Measurements from ENCODE around the gene PCSK7.
A peak's percentile ranks its signal among the peaks of the same experiment; 100 is the strongest.
"Not testable (repeated sequence)": the region's sequence is repeated elsewhere in the genome, so short reads cannot be mapped to it uniquely, and the experiment has no call there.

PCSK7 gene

DNA sequence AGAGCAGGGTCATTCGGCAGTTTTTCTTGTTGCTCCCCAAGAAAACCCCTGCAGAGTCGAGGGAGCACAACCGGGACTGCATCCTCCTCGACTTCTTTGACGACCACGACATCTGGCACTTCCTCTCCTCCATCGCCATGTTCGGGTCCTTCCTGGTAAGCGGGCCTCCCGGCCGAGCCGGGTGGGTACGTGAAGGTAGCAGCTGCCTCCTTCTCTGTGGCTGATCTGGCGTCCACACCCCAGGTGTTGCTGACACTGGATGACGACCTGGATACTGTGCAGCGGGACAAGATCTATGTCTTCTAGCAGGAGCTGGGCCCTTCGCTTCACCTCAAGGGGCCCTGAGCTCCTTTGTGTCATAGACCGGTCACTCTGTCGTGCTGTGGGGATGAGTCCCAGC, 36.1 kb downstream of the PCSK7 start:
- no peak for DNase-seq

DNA sequence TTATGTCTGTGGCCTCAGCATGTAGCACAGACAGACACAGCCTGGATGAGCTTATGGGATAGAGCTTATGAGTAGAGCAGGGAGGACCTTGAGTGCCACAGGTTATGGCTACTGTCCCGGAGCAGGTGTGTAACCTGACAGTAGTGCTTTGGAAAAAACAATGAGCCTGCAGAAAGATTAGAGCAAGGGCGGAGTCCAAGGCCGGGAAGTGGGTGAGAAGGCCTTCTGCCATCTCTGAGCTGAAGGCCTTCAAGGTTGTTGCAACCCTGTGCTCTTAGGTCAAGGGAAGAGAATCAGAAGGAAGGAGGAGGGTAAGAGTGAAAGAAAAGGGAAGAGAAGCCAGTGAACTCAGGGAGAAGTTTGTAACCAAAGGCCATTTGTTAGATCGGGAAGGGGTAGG, 36.6 kb downstream of the PCSK7 start:
- DNase-seq = no peak

GRCh38 chr11:117194267-117194666, 37.6 kb downstream of the PCSK7 start:
- no peak for DNase-seq

DNA sequence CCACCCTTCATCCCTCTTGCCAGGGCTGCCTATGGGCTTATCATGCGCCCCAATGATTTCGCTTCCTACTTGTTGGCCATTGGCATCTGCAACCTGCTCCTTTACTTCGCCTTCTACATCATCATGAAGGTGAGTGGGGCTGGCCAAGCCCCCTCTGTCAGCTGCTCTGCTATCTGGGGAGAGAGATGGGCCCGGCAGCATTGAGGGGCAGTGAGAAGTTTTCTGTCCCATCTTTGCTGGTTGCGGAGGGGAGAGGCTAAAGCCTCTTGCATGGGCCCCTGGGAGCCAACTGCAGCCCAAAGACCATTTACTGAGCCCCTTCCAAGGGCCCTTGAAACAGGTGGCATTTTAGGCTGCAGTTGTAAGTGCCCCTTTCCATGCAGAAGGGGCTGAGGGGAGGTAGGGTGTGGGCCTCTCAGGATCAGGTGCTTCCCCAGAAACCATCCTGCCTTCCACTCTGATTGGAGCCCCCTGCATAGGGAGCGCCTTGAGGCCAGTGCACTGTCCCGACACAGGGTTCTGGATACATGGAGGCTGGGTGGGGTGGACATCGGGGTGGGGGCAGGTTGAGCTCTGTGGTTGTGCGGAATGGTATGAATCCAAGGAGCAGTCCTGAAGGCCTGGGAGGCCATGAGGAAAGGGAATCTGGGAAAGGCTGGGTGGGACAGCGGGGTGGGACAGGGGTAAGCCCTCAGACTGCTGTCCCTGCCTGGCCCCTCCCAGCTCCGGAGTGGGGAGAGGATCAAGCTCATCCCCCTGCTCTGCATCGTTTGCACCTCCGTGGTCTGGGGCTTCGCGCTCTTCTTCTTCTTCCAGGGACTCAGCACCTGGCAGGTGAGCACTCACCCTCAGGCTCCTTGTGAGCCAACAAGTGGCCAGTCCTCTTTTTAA, 38.5 kb downstream of the PCSK7 start:
- DNase-seq = no peak

DNA sequence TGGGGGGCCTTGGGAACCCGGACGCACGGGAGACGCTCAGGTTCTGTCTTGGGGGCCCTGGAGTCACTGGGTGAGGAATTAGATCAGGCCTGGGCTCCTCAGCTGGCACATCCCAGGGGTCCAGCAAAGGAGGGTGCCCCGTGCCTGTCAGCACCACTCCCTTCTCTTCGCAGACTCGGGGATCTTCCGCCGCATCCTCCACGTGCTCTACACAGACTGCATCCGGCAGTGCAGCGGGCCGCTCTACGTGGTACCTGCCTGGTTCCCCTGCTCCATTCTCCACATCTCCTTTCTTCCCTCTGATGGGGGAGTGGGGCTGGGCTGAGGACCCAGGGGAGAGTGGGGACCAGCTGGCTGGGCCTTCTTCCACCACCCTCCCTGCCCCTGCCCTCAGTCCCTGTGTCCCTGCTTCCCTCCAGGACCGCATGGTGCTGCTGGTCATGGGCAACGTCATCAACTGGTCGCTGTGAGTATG, 39.4 kb downstream of the PCSK7 start:
- no peak for DNase-seq

DNA sequence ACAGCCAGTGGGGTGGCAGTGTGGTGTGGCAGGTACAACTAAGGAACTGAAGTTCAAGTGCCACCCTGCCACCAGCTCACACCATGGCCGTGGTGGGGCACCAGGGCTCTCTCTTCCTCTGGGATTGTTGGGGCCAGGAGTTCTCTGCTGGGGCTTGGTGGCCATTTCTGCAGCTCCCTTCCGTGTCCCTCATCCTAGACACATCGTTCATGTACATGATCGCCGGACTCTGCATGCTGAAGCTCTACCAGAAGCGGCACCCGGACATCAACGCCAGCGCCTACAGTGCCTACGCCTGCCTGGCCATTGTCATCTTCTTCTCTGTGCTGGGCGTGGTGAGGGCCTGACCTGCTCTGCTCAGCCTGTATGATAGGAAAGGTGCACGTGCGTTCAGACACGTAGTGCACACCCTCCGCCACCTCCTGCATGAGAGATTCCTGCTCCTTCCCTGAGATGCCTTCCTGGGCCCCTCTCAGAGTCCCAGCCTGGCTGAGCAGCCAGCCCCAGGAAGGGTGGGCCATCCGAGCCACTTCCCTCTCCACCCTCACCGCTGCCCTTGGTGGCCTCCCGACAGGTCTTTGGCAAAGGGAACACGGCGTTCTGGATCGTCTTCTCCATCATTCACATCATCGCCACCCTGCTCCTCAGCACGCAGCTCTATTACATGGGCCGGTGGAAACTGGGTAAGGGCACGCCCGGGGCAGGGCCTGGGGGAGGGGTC, 40.0 kb downstream of the PCSK7 start:
- DNase-seq = no peak

DNA sequence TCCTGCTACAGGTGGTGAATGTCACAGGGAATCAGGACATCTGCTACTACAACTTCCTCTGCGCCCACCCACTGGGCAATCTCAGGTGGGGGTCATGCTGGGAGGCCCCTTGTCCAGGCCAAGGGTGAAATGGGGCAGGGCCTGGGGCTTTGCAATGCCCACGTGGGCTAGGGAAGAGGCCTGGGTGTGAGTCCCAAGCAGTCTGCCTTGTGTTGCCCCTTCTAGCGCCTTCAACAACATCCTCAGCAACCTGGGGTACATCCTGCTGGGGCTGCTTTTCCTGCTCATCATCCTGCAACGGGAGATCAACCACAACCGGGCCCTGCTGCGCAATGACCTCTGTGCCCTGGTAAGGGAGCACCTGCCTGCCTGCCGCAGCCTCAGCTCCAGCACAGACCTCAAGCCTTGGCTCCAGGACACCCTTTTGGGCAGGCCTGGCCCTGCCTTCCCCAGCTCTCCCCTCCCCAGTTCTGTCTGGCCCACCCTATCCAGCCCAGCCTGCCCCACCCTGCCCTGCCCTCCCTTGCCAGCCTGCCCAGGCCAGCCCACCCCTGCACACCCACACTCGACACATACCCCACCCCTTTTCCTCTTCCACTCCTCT, 41.8 kb downstream of the PCSK7 start:
- DNase-seq = no peak

- no peak for DNase-seq
Measured at GRCh38 chr11:117189191-117189940, 42.5 kb downstream of the PCSK7 start.

- no peak for DNase-seq
Measured at GRCh38 chr11:117188620-117189081, 43.2 kb downstream of the PCSK7 start.

DNA sequence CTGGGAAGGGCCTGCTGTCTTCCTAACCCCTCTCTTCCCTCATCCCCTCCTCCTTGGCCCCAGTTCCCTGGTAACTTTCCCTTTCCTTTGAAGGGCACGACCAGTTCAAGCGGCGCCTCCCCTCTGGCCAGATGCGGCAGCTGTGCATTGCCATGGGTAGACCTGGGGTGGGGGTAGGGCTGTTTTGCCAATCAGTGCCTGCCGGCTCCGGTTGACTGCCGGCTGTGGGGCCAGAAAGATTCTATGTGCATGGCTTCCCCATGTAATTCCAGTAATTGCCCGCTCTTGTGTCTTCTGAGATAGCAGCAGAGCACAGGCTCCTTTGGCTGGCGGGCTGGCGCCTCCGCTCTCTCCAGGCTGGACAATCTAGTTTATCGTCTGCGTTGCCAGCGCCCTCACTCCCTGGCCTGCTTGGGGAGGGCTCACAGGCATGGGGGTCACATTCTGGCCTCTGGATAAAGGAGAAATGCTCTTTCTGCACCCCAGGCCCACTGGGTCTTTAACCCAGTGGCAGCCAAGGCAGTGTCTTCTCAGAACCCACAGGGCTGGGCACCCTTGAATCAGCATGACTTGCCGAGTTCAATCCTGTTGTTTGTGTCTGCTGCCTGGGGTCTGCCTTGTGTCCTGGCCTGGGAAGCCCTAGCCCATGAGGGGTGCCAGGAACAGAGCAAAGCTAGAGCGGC, 43.9 kb downstream of the PCSK7 start:
- no peak for DNase-seq

DNA sequence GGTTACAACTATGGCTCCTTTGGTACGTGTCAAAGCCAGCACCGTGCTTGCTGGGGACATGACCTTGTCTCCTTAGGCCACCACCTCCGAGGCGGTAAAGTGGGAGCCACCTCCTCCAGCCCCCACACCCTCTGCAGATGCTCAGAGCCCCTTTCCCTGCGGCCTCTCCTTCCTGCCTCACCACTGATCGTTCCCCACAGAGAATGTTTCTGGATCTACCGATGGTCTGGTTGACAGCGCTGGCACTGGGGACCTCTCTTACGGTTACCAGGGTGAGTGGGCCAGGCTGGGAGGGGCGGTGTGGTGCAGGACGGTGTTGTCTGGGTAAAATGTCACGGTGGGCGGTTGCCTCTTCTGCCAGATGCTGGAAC, 44.5 kb downstream of the PCSK7 start:
- no peak for DNase-seq

GRCh38 chr11:117187007-117187406, 44.9 kb downstream of the PCSK7 start:
- DNase-seq = no peak

DNA sequence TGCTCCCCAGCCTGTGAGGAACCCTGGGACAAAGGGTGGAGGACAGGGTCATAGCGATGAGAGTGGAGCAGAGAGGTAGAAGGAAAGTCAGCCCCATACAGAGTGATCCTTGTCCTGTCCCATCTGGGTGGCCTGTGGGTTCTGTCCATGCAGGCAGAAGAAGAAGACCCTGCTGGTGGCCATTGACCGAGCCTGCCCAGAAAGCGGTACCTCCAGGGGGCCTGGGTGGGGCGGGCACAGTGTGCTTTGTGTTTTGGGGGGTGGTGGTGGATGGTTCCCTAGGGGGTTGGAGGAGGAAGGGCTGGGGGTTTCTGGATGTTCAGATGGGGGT, 45.5 kb downstream of the PCSK7 start:
- no peak for DNase-seq

GRCh38 chr11:117185736-117186430, 46.0 kb downstream of the PCSK7 start:
- peak; percentile 9 to 24 for DNase-seq

DNA sequence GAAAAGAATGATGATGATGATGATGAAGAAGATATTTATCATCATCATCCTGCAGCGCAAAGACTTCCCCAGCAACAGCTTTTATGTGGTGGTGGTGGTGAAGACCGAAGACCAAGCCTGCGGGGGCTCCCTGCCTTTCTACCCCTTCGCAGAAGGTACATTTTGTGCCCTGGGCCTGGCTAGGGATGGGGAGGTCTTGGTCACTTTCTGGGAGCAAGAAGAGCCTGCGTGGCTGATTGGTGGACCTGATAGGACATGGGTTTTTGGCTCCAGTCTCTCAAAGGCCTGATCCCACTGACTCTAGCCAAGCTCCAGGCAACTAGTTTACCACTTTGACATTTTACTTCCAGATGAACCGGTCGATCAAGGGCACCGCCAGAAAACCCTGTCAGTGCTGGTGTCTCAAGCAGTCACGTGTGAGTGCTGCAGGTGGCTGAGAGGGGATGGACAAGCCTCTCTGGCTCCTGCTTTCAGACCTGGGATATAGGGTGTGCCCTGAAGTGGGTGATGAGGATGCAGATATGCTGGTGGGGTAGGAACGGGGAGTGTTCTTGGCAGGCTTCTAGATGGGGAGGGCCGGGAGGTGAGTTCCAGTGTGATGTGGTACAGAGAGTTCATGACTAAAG, 48.0 kb downstream of the PCSK7 start:
- DNase-seq = no peak

DNA sequence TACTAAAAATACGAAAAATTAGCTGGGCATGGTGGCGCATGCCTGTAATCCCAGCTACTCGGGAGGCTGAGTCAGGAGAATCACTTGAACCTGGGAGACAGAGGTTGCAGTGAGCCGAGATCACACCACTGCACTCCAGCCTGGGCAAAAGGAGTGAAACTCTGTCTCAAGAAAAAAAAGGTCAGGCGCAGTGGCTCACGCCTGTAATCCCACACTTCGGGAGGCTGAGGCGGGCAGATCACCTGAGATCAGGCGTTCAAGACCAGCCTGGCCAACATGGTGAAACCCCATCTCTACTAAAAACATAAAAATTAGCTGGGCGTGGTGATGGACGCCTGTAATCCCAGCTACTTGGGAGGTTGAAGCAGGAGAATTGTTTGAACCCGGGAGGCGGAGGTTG, 48.7 kb downstream of the PCSK7 start:
- not testable (repeated sequence) for DNase-seq

- DNase-seq = no peak
Measured at GRCh38 chr11:117182551-117182935, 49.3 kb downstream of the PCSK7 start.

- DNase-seq = no peak
Measured at GRCh38 chr11:117181586-117182550, 50.0 kb downstream of the PCSK7 start.

- DNase-seq = peak; percentile 78 to 87
Measured at GRCh38 chr11:117180661-117181585, 51.0 kb downstream of the PCSK7 start.

Measured in Kasumi-1 (cell line).